SKM-1 treated with dmso at 0.1 percent for 144 hours (cell line): ENCODE measurements around the gene ACBD4.
A peak's percentile ranks its signal among the peaks of the same experiment; 100 is the strongest.

Source experiments
- DNase-seq: peaks from one replicate; lab custom pipeline; 2025; ENCODE audit not compliant: unreplicated experiment; lab: John Stamatoyannopoulos, UW

ACBD4 gene

GRCh38 chr17:45149669-45150664 is 14.5 kb downstream of the ACBD4 start:
- no peak for DNase-seq

GRCh38 chr17:45150911-45151809 is 15.7 kb downstream of the ACBD4 start:
- DNase-seq, result no peak

DNA sequence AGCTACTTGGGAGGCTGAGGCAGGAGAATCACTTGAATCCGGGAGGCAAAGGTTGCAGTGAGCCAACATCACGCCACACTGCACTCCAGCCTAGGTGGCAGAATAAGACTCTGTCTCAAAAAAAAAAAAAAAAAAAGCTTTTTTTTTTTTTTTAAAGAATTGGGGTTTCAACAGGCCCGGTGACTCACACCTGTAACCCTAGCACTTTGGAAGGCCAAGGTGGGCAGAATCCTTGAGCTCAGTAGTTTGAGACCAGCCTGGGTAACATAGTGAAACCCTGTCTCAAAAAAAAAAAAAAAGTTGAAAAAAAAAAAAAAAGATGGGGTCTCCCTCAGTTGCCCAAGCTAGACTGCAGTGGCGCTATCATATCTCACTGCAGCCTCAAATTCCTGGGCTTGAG is 19.5 kb downstream of the ACBD4 start:
- DNase-seq, result no peak

- DNase-seq, result no peak
Measured at GRCh38 chr17:45155483-45155882, 20.0 kb downstream of the ACBD4 start.

- DNase-seq, result no peak
Measured at GRCh38 chr17:45156242-45156641, 20.8 kb downstream of the ACBD4 start.

DNA sequence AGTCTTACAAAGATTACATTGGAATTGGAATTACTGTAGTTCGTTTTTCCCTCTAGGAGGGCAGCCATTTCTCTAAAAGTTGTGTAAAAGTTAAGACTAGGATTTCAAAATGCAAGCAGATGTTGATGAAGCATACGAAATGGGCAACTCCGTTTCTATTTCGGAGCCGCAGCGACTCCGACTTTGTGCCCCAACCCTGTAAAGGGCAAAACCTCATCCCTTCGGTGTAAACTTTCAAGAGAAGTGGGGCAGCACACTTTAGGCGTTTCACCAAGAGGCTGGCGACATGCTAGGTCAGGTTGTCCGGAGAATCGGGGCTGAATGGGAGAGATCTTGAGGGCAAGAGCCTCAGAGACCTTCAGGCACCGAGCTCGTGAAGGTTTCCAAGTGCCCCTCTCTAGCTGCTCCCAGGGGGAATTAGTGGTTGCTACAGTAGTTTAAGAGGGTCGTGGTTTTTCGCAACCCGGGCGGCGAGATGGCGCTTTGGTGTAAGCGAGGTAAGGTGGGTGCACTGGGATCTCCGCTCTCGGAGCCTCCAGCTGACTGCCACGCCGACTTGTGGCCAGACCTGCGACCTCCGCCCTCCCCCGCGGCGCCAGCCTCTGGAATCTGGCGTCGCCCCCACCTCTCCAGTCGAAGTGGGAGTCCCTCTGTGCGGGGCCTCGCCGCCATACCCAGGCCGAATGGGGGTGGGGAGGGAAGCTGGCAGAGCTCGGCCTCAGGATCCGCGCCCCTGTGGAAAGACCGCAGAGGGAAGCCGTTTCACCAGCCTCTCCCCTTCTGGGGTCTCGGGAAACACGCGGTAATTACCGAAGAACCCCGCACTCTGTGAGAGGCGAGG is 25.2 kb downstream of the ACBD4 start:
- no peak for DNase-seq

DNA sequence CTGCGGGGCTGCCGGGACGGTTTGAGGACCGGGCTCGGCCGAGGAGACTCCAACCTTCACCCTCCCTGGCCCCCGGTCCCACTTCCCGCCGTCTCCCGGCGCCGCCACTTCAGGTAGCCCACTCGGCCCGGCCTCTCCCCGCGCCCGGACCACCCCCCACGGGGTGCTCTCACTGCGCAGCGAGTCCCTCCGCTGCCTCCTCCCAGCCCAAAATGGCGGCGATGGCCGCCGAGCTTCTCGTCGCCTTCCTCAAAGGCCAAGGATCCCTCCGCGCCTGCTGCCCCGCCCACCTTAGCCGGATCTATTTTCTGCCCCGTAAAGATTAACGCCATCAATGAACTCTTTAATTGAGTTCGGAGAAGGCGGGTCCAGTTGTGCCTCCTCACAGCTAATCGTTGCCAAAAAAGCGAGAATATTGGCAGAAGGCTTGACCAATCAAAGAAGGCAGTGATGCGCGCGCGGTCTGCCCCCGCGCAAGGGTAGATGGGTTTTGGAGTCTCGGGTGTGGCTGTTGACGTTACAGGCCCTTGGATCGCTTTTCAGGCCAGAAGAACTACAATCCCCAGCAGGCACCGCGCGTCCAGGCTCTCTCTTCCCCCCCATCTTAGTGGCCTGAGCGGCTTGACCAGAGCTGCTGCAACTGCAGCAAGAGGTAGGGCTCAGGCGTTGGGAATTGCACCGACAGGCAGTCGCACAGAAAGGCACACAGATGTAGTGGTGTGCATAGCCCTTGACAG is 26.0 kb downstream of the ACBD4 start, which contains the start of gene HEXIM2:
Gene HEXIM2 (plus strand): TSS at position 588 of the 737 bp plus-strand sequence. CDS start 919 bp downstream, outside the sequence.
- DNase-seq, result peak; percentile 99

GRCh38 chr17:45162025-45162687 is 26.7 kb downstream of the ACBD4 start:
- no peak for DNase-seq

- no peak for DNase-seq
Measured at GRCh38 chr17:45164734-45165269, 29.3 kb downstream of the ACBD4 start.

DNA sequence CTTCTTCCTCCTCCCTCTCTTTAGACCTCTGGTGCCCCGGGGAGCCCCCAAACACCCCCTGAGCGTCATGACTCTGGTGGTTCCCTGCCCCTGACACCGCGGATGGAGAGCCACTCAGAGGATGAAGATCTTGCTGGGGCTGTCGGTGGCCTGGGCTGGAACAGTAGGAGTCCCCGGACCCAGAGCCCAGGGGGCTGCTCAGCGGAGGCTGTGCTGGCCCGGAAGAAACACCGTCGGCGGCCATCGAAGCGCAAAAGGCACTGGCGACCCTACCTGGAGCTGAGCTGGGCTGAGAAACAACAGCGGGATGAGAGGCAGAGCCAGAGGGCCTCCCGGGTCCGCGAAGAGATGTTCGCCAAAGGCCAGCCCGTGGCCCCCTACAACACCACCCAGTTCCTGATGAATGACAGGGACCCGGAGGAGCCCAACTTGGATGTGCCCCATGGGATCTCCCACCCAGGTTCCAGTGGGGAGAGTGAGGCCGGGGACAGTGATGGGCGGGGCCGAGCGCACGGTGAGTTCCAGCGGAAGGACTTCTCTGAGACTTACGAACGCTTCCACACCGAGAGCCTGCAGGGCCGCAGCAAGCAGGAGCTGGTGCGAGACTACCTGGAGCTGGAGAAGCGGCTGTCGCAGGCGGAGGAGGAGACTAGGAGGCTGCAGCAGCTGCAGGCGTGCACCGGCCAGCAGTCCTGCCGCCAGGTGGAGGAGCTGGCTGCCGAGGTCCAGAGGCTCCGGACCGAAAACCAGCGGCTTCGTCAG is 33.7 kb downstream of the ACBD4 start:
- no peak for DNase-seq

- DNase-seq, result no peak
Measured at GRCh38 chr17:45170280-45170930, 34.9 kb downstream of the ACBD4 start.

- no peak for DNase-seq
Measured at GRCh38 chr17:45170931-45171337, 35.4 kb downstream of the ACBD4 start.

DNA sequence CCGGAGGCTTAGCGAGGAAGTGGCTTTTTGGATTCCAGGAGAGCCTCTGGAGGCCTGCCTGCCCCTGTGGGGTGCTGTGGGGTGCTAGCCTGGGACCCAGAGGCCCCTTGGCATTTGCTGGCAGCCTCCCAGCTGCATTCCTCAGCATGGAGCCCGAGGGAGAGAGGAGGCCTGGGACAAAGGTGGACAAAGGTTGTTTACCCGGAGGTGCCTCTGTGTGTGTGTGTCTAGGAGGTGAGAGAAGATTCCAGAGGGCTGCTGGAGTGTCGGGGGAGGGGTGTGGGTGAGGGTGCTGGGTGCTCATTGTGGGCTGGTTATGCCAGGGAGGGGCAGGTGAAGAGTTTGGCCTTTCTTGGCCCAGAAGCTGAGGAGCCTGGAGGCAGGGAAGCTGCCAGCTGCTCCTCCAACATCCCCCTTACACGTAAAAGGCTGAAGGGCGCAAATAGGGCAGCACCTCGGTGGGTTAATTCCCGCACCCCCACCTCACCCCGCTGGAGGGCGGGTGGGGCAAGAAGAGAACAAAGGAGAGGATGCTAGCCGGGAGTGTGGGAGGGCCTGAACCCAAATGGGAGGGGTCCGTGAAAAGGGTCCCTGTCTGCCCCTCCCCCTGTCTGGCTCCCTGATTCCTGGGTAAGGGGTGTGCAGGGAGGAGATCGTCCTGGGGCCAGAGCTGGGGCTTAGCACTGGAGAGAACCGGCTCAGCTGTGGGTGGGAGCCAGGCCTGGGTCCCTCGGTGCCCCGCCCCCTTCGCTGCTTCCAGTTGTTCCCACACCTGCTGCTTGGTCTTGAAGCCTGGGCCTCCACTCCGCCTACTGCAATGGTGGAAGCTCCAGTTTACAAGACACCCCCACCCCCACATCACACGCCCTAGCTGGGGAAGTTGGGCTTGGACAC is 36.1 kb downstream of the ACBD4 start:
- DNase-seq, result no peak

DNA sequence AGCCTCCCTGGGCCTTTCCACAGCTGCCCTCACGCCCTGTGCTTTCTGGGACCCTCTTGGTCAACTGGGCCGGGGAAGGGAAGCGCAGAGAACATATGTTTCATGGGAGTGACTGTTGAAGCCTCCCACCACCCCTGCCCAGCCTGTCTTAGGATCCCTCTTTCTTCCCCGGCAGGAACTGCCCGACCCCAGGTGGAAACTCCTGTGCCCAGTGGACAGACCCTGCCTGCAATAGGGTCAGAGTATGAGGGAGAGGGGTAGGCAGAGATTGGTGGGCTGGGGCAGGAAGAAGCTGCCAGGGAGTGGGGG is 36.7 kb downstream of the ACBD4 start:
- DNase-seq, result no peak

DNA sequence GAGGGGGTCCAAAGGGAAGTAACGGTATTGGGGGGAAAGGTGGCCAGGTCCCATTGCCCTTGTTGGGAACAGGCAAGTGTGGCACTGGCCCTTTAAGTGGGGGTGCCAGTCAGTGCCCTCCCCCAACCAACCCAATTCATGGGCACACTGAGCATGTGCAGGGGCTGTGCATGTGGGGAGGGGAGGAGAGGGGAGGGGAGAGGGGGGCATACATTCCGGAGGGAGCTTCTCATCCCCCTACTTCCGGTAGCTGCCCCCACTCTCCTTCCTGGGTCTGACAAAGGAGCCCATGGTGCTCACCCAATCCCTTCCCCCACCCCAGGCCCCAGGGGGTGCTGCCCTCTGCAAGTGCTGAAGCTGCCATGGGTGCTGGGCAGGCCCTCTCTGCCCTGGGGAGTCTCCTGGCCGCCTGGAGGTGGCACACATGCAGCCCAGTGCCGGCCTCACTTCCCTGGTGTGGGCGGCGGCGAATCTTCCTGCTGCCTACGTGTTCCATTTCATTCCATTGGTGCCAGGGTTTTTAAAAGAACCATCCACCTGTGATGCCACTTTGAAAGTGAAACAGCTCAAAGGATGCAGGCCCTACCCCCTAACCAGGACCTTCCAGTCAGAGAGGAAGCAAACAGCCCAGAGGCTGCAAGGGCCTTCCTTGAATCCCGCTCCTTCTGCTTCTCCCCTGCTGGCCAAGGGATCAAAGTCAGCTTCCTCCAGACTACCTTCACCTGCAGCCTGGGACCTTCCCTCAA is 37.2 kb downstream of the ACBD4 start:
- DNase-seq, result no peak

GRCh38 chr17:45175759-45176115 is 40.2 kb downstream of the ACBD4 start:
- no peak for DNase-seq

DNA sequence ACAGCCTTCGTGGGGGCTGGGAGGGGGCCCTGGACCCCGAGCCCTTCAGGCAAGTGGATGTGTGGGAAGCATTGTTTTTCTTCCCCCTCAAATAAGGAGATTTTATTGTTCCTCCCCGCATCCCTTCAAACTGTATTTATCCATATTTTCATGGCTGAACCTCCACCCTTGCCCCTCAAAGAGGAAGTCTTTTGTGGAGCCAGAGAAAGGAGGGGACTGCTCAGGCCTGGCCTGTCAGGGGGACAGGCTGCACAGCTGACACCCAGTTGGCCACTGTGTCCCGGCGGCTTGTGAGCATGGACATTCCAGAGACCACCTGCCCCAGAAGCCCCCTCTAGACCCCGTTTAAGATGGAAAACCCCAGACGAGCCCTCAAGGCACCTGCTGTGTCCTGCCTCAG is 42.1 kb downstream of the ACBD4 start:
- no peak for DNase-seq
